Left forelimb (tissue), 1 donor: ENCODE measurements around the gene MYL5.
"Not testable (repeated sequence)": the region's sequence is repeated elsewhere in the genome, so short reads cannot be mapped to it uniquely, and the experiment has no call there.

Experiments used
- DNase-seq: peaks from one replicate; pipeline ENCODE4 v3.0.0-alpha.2; 2018; ENCODE audit warnings: low spot score

MYL5 gene

DNA sequence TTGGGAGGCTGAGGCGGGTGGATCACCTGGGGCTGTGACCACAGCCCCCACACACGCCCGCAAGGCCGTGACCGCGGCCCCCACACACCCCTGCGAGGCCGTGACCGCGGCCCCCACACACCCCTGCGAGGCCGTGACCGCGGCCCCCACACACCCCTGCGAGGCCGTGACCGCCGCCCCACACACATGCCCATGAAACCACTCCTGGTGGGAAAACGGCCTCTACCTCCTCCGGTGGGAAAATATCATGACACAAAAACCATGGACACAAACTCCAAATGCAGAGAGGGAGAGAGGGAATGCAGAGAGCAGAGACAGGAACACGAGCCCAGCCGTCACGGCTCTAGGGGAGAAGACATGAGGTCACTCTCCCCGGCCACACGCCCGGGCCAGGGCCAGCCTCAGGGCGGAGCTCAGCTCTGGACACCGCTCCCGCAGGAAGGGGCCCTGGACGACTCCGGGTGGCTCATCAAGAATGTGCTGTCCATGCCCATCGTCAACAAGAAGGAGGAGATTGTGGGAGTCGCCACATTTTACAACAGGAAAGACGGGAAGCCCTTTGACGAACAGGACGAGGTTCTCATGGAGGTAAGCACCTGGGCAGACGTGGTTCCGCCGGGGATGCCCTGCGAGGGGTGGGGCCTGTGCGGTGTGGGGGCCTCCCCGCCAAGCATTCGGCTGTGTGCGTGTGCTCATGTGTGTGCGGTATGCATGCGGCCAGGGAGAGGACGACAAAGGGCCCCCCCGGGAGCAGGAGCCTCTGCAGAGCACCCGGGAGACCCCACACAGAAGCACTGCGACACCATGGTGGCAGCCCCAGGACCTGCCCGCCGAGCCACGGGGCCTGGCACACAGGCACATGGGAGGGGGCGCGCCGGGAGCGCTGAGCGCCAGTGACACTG, 17.7 kb upstream of the MYL5 start:
- DNase-seq, result peak; percentile 60

DNA sequence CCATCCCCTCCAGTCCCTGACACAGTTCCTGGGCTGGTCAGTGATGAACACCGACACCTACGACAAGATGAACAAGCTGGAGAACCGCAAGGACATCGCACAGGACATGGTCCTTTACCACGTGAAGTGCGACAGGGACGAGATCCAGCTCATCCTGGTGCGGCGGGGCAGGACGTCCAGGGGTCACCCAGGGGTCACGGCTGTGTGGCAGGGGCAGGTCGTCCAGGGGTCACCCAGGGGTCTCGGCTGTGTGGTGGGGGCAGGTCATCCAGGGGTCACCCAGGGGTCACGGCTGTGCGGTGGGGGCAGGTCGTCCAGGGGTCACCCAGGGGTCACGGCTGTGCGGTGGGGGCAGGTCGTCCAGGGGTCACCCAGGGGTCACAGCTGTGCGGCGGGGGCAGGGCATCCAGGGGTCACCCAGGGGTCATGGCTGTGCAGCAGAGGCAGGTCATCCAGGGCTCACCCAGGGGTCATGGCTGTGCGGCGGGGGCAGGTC, 17.0 kb upstream of the MYL5 start:
- DNase-seq, result no peak

DNA sequence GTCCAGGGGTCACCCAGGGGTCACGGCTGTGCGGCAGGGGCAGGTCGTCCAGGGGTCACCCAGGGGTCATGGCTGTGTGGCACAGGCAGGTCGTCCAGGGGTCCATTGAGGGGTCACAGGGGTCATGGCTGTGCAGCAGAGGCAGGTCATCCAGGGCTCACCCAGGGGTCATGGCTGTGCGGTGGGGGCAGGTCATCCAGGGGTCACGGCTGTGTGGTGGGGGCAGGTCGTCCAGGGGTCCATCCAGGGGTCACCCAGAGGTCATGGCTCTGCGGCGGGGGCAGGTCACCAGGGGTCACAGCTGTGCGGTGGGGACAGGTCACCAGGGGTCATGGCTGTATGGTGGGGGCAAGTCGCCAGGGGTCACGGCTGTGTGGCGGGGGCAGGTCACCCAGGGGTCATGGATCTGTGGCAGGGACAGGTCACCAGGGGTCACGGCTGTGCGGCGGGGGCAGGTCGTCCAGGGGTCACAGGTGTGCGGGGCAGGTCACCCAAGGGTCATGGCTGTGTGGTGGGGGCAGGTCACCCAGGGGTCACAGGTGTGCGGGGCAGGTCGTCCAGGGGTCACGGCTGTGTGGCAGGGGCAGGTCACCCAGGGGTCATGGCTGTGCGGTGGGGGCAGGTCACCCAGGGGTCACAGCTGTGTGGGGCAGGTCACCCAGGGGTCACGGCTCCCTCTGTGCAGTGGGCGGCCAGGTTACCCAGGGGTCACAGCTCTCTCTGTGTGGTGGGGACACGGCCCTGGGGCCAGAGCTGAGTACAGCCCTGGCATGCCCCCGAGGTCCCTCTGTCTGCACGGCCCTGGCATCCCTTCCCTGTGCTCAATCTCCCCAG, 16.3 kb upstream of the MYL5 start:
- DNase-seq, result peak; percentile 69

DNA sequence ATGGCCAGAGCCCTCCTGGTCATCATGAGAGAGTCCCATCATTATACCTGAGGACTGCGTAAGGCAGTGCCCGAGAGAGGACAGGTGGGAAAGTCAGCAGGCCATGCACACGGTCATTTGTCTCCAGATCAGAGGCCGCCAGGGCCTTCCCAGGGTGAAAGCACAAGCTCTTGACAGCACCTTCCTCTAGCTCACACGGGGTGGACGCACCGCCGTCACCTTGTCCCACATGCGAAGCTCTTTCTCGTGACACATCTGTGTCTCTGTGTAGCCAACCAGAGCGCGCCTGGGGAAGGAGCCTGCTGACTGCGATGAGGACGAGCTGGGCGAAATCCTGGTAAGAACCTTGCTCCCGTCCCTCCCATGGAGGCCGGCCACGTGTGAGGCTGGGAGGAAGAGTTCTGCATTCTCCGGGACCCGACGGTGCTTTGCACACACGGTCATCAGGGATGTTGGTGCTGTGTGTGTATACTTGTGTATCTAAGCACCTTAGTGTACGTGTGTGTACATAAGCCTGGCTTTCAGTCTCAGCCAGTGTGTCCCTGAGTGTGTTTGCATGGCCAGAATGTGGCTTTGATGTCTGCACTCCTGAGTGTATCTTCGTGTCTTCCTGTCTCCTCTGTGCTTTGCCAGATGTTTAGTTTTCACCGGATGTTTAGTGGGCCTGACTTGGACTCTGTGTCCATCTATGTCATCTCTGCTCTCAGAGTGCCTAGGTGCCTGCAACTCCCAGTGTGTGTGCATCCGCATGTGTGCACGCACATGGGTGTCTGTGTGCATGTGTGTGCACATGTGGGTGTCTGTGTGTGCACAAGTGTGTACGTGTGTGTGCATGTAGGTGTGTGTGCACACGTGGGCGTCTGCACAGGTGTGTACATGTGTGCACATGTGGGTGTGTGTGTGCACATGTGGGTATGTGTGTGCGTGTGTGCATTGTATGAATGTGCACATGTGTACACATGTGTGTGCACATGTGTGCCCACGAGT, 15.4 kb upstream of the MYL5 start:
- DNase-seq, result peak; percentile 63

DNA sequence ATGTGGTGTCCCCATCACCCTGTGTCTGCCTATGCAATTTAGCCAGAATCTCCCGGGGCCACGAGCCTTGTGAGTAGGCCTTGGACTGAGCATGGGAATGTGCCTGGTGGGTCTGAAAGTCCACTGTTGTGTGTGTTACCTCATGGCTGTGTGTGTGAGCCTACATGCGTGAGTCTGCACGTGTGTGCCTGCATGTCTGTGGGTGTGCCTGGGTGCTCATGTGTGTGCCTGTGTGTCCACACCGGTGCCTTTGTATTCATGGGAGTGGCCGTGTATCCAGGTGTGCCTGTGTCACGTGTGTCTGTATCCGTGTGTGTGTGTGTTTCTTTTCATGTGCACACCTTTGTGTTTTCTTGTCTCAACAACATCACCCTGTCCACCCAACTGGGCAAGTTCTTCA, 14.5 kb upstream of the MYL5 start:
- peak; percentile 38 for DNase-seq

DNA sequence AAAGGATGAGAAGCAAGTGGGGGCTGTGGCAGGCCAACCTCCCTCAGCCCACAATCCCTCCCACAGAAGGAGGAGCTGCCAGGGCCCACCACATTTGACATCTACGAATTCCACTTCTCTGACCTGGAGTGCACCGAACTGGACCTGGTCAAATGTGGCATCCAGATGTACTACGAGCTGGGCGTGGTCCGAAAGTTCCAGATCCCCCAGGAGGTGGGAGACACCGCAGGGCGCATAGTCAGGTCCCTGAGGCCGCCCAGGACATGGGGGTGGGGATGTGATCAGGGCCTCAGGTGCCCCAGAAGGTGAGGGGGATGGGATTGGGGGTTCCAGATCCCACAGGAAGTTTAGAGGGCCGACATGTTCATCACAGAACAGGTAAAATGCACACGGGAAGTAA, 13.9 kb upstream of the MYL5 start:
- peak; percentile 41 for DNase-seq

DNA sequence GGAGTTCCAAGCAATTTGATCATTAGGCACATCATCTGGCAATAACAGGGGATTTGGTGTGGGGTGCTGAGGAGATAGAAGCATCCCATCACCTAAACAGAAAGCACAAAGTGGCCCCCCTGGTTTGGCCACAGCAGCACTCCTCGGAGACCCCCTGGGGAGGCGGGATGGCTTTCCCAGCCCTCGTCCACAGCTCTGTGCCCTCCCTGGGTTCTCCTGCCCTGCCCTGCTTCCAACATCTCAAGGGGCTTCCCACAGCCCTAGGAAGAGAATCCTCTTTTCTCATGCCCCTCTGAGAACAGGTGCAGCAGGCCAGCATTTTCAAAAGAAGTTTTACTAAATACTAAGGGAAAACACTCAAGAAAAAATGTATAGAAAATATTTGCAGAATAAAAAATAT, 13.1 kb upstream of the MYL5 start:
- no peak for DNase-seq

DNA sequence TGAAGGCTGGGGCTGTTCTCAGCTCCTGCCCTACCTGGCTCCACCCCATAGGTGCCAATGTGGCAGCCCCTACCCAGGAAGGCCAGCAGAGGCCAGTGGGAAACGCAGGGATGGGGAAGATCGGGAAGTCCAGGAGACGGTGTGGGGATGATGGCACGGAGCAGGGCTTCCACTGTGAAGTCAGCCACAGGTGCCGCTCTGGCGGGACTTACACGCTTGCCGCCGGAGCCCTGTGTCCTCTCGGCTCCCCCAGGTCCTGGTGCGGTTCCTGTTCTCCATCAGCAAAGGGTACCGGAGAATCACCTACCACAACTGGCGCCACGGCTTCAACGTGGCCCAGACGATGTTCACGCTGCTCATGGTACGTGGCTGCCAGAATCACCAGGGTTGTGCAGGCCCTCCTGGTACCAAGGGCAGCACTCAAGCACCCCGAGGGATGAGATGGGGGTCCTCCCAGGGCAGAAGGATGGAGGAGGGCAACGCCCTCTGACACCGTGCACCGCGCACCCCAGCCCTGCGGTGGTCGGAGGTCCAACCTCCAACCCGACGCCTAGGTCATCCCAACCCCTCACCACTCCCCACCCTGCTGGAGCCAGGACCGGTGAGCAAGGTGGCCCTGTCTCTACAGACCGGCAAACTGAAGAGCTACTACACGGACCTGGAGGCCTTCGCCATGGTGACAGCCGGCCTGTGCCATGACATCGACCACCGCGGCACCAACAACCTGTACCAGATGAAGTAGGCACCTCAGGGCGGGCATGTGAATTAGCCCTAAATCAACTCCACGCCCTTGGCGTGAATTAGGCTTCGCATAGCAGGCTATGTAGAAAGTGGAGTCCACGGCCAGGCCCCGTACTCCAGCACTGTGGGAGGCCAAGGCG, 12.2 kb upstream of the MYL5 start:
- peak; percentile 54 for DNase-seq

DNA sequence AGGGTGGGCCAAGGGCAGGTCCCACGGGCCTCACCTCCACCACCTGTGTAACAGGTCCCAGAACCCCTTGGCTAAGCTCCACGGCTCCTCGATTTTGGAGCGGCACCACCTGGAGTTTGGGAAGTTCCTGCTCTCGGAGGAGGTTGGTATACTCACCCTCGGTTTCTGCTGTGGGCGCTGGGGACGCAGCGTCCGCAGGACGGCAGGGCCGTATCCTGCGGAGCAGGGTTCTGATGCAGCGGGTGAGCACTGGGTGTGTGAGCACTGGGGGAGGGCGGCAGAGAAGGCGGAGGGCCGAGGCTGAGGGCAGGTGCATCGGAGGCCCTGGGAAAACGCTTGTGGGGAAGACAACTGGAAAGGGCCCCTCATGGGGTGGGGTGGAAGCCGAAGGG, 11.3 kb upstream of the MYL5 start:
- no peak for DNase-seq

DNA sequence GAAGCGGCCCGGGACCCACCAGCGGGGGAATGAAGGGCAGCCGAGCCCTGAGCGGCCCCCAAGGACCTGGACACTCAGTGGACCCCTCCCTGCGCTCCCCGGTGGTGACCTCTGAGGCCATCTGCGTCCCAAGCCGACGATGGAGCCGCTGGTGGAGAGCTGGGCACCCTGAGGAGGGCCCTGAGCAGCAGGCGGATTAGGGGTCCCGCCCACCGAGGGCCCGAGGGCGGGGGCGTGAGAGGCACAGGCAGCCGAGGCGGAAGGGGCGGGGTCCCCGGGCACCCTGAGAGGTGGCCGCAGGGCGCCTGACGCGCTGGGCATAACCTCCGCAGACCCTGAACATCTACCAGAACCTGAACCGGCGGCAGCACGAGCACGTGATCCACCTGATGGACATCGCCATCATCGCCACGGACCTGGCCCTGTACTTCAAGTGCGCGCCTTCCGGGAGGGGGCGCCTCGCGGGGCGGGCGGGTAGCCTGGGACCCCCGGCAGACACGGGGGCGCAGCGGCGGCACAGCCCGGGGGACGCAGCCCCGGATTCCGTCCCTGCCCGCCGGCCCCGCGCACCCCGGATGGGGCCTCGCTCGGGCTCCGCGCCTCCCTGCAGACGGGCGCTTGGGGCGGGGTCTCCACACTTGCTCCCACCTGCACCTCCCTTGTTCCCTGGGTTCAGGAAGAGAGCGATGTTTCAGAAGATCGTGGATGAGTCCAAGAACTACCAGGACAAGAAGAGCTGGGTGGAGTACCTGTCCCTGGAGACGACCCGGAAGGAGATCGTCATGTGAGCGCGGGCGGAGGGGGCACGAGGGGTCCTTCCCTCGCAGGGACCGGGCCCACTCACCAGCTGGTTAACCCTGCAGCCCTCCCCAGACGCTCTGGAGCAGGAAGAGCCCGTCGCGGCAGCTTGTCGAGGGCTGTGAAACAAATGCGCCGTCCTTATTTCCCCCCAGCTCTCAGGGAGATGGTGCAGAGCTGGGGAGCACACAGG, 10.6 kb upstream of the MYL5 start:
- peak; percentile 73 for DNase-seq

DNA sequence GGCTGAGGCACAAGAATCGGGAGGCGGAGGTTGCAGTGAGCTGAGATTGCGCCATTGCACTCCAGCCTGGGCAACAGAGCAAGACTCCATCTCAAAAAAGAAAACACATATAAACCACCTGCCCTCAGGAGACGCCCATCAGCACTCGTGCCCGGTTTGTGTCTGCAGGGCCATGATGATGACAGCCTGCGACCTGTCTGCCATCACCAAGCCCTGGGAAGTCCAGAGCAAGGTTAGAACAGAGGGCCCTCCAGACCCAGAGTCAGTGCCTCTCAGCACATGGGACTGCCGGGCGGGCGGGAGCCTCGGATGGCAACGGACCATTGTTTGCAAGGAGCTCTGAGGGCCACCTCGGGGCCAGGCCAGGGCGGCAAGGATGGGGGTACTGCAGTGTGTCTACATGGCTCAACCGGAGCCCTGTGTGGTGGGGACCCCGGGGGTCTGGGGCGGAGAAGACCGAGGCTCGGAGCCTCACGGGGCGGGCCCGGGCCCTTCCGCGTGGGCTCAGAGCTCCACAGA, 9.6 kb upstream of the MYL5 start:
- DNase-seq, result peak; percentile 61

DNA sequence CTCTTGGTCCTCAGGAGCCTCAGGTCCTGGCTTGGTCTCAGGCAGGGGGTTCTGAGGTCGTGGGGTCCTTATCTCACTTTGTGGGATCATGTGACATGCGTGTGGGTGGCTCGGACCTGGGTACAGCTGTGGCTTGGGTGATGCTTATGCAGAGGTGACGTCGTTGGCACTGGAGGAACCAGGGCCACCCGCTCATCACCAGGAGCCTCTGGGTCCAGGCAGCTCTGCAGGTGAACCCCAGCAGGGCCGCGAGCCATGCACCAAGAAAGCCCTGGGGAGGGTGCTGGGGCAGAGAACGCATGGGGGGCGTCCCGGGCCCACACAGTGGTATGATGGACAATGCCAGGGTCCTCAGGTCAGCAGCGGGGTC, 9.0 kb upstream of the MYL5 start:
- DNase-seq, result peak; percentile 46

DNA sequence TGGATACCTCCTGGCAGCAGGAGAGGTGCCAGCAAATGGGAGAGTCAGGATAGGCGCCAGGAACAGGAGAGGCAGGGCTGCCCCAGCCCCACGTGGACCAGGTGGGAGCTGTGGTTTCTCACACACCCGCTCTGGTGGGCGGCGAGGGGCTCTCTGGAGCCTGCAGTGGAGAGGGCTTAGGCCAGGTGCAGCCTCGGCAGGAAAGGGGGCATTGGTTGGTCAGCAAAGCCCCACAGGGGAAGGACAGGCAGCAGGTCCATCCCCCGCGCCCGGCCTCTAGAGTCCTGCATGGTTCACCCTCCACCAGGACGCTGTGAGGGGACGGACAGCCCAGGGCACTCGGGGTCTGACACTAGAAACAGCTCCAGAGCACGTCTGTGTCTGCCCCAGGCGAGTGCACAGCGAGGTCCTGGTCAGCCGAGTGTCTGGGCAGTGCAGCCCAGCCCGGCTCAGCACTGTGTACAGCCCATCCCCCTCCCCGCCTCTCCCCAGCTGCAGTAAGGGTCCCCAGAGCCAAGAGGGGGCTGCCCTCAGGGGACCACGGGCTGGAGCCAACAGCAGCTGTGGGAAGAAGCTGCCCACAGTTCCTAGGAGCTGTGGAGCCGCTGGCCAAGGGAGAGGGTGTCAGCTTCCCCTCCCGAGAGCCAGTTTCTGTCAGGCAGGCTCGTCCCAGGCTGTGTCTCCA, 8.4 kb upstream of the MYL5 start:
- DNase-seq, result peak; percentile 53

DNA sequence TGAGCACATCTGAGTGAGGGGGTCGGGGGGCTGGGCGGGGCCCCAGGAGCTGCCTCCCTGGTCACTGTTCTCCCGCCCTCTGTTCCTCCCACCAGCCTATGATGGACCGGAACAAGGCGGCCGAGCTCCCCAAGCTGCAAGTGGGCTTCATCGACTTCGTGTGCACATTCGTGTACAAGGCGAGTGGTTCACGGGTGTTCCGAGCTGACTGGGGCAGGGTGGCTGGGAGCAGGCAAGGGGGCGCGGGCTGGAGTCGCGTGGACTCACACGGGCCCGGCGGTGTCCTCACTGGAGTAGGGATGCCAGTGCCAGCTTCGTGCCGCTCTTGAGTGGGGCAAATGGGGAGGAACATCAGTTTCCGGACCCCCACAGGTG, 7.9 kb upstream of the MYL5 start:
- DNase-seq, result no peak

DNA sequence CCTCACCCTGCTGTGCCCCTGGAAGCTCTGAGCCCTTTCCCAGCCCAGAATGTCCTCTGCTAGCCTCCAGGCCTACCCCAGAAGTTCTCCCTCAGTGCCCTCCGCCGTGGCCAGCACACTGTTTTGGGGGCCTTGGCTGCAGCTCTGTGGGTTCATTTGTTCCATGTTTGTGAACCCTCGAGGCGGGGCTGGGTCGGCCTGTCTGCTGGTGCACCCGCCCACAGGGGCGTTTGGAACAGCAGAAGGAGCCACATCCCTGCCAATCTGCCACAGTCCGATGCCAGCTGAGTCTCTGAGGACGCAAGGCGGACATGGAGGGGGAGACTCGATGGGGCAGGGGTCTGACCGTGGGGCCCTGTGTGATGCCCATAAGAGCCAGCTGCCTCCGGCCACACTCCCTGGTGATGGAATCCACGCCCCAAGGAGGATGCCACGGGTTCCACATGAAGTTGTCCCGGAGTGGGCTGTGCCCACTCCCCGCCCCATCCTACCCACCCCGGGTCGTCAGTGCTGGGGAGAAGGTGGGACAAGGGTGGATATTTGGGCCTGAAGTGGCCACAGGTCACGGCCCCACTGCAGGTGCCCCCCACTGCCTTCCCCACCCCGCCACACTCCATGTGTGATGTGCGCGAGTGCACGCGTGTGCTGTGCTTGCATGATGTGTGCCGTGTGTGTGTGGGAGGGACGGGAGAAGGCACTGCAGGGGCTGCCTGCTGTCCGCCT, 7.4 kb upstream of the MYL5 start:
- no peak for DNase-seq

DNA sequence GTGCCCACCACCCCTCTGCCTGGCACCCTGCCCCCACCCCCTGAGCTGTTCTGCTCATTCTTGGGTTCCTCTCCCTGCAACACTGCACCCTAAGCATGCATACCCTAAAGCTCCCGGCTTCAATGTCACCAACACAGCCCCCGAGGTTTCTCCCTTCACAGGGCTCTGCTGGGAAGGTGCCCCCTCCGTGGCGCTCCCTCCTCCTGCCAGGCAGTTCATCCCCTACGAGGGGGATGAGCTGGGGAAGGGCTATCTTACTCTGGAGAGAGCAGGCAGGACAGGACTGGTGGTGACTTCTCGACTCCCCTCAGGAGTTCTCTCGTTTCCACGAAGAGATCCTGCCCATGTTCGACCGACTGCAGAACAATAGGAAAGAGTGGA, 6.8 kb upstream of the MYL5 start:
- DNase-seq, result no peak

DNA sequence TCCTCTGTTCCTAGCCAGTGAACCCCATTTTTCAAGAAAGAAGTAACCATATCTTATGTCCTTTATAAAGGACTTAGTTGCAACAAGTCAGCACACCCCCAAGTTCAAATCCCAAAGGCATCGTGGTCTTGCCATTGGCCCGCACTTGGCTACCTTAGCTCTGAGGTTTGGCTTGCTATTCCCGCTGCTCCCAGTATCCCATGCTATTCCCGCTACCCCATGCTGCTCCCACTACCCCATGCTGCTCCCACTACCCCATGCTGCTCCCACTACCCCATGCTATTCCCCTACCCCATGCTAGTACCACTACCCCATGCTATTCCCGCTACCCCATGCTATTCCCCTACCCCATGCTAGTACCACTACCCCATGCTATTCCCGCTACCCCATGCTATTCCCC, 6.1 kb upstream of the MYL5 start:
- not testable (repeated sequence) for DNase-seq
